Suprapubic skin (tissue), 4 donors: ENCODE data around the gene CHST11. TPM values are rescaled to one million over a fixed set of nuclear protein-coding genes. Genes with fewer than 3 reads are reported as not detected.
A peak's percentile ranks its signal among the peaks of the same experiment; 100 is the strongest.

Experiments used
- DNase-seq, 2 donors: peaks; one replicate each; pipeline ENCODE4 v3.0.0-alpha.2; 2019; ENCODE audit warnings: low spot score in 2 of 2
- H3K27ac ChIP-seq: fragments of 200-600 bp; sonication (generic); one replicate; pipeline ENCODE4 v1.5.1; 2019
- H3K27me3 ChIP-seq: fragments of 200-600 bp; sonication (generic); one replicate; pipeline ENCODE4 v1.5.1; 2019
- H3K36me3 ChIP-seq: fragments of 200-600 bp; sonication (generic); one replicate; pipeline ENCODE4 v1.5.1; 2019
- H3K4me1 ChIP-seq: fragments of 200-600 bp; sonication (generic); one replicate; pipeline ENCODE4 v1.5.1; 2019
- H3K4me3 ChIP-seq: fragments of 200-600 bp; sonication (generic); one replicate; pipeline ENCODE4 v1.5.1; 2019; ENCODE audit warnings: mild to moderate bottlenecking
- H3K9me3 ChIP-seq: fragments of 200-600 bp; sonication (generic); one replicate; pipeline ENCODE4 v1.5.1; 2019
- CTCF ChIP-seq, 2 donors: fragments of 200-600 bp in 1 of 2; fragments of 450-650 bp in 1 of 2; sonication (generic) in 1 of 2; IDR thresholded peaks; one replicate each; pipeline ENCODE4 v1.5.1; 2016 to 2019; ENCODE audit warnings: antibody characterized with exemption in 2 of 2, mild to moderate bottlenecking in 1 of 2, moderate library complexity in 1 of 2
- EP300 ChIP-seq: sonication (generic); formaldehyde crosslinking; IDR thresholded peaks from one replicate; pipeline ENCODE4 v1.6.1; 2017; ENCODE audit warnings: antibody characterized with exemption
- POLR2A ChIP-seq, 2 donors: fragments of 450-650 bp; IDR thresholded peaks; one replicate each; pipeline ENCODE4 v1.6.1; 2017; ENCODE audit warnings: antibody characterized with exemption in 2 of 2, mild to moderate bottlenecking in 2 of 2, moderate library complexity in 2 of 2
- POLR2AphosphoS5 ChIP-seq, 3 donors: sonication (generic); formaldehyde crosslinking; IDR thresholded peaks; one replicate each; pipeline ENCODE4 v1.6.1; 2017; ENCODE audit warnings: antibody characterized with exemption in 3 of 3
- WGBS: methylation state at CpG from one replicate; pipeline ENCODE4 v1.1.5; 2018; 5-methylcytosine and 5-hydroxymethylcytosine counted together
- total RNA-seq, 4 donors: library from RNA; depleted of rRNA; stranded (reverse); fragments of >200 nt; gene quantifications; one replicate each; pipeline ENCODE4 v1.1.0, GENCODE V29; 2016

CHST11 gene
- total RNA-seq, 4 donors from 2014 or later: 1.8 to 5.8 (median 3.8) TPM

- H3K27ac ChIP-seq: no peak overlapping the region
- 92% methylated on average over 5 of the region's 5 CpGs for WGBS
- H3K4me3 ChIP-seq: no peak overlapping the region
These were observed 202.3 kb downstream of the CHST11 start for GRCh38 chr12:104659058-104659457.

GRCh38 chr12:104662203-104662602 is 205.5 kb downstream of the CHST11 start:
- H3K4me1 ChIP-seq: peaks cover 8% of the 10 kb centered on the region
- TF ChIP-seq POLR2AphosphoS5 (IDR thresholded peaks at IDR 0.05): no peak
- H3K36me3 ChIP-seq: no peaks in the 10 kb centered on the region
- 78% methylated on average over 6 of the region's 6 CpGs for WGBS
- peak in 1 of 2 donors; percentile 0 for DNase-seq
- H3K27ac ChIP-seq: no peak overlapping the region
- no peak overlapping the region for H3K4me3 ChIP-seq
- H3K9me3 ChIP-seq: no peaks in the 10 kb centered on the region
- no peaks in the 10 kb centered on the region for H3K27me3 ChIP-seq

More at GRCh38 chr12:104659058-104659457, 202.3 kb downstream of the CHST11 start:
- H3K27me3 ChIP-seq: no peaks in the 10 kb centered on the region
- H3K4me1 ChIP-seq: peaks cover 8% of the 10 kb centered on the region
- DNase-seq: no peak
- no peak for TF ChIP-seq POLR2AphosphoS5 (IDR thresholded peaks at IDR 0.05)
- no peak for TF ChIP-seq CTCF (IDR thresholded peaks at IDR 0.05)
- TF ChIP-seq EP300: no peak
- no peak for TF ChIP-seq POLR2A (IDR thresholded peaks at IDR 0.05)
- H3K36me3 ChIP-seq: no peaks in the 10 kb centered on the region
- H3K9me3 ChIP-seq: no peaks in the 10 kb centered on the region

GRCh38 chr12:104662908-104663307 is 206.2 kb downstream of the CHST11 start:
- H3K36me3 ChIP-seq: no peaks in the 10 kb centered on the region
- H3K4me1 ChIP-seq: peaks cover 11% of the 10 kb centered on the region
- 91% methylated on average over 9 of the region's 9 CpGs for WGBS
- no peak for TF ChIP-seq POLR2A (IDR thresholded peaks at IDR 0.05)
- TF ChIP-seq POLR2AphosphoS5 (IDR thresholded peaks at IDR 0.05): no peak
- no peak for TF ChIP-seq CTCF (IDR thresholded peaks at IDR 0.05)
- no peak for TF ChIP-seq EP300
- no peak overlapping the region for H3K4me3 ChIP-seq
- no peaks in the 10 kb centered on the region for H3K27me3 ChIP-seq
- H3K9me3 ChIP-seq: no peaks in the 10 kb centered on the region
- DNase-seq: peak in 1 of 2 donors; percentile 65
- H3K27ac ChIP-seq: no peak overlapping the region

GRCh38 chr12:104664351-104664750 is 207.6 kb downstream of the CHST11 start:
- Histone ChIP-seq H3K4me3 (no peak overlapping the region), H3K27me3 (no peaks in the 10 kb centered on the region), H3K4me1 (peaks cover 25% of the 10 kb centered on the region), H3K9me3 (no peaks in the 10 kb centered on the region), H3K27ac (no peak overlapping the region), H3K36me3 (no peaks in the 10 kb centered on the region)
- WGBS: 76% methylated on average over 3 of the region's 3 CpGs
- no peak for DNase-seq
- no peak for TF ChIP-seq EP300
- no peak for TF ChIP-seq POLR2AphosphoS5 (IDR thresholded peaks at IDR 0.05)
- TF ChIP-seq CTCF (IDR thresholded peaks at IDR 0.05): no peak
- no peak for TF ChIP-seq POLR2A (IDR thresholded peaks at IDR 0.05)

GRCh38 chr12:104665296-104665695 is 208.5 kb downstream of the CHST11 start:
- H3K36me3 ChIP-seq: no peaks in the 10 kb centered on the region
- no peak for DNase-seq
- 76% methylated on average over 4 of the region's 4 CpGs for WGBS
- H3K4me3 ChIP-seq: no peak overlapping the region
- no peaks in the 10 kb centered on the region for H3K9me3 ChIP-seq
- no peaks in the 10 kb centered on the region for H3K27me3 ChIP-seq
- peaks cover 35% of the 10 kb centered on the region for H3K4me1 ChIP-seq
- no peak for TF ChIP-seq POLR2A (IDR thresholded peaks at IDR 0.05)
- TF ChIP-seq POLR2AphosphoS5 (IDR thresholded peaks at IDR 0.05): no peak
- TF ChIP-seq EP300: no peak
- TF ChIP-seq CTCF (IDR thresholded peaks at IDR 0.05): no peak
- H3K27ac ChIP-seq: no peak overlapping the region

GRCh38 chr12:104667139-104667538 is 210.4 kb downstream of the CHST11 start:
- H3K36me3 ChIP-seq: no peaks in the 10 kb centered on the region
- no peak overlapping the region for H3K4me3 ChIP-seq
- WGBS: 45% methylated on average over 7 of the region's 7 CpGs
- H3K4me1 ChIP-seq: peaks cover 53% of the 10 kb centered on the region
- H3K9me3 ChIP-seq: no peaks in the 10 kb centered on the region
- H3K27me3 ChIP-seq: no peaks in the 10 kb centered on the region
- H3K27ac ChIP-seq: no peak overlapping the region
- TF ChIP-seq CTCF (IDR thresholded peaks at IDR 0.05): no peak
- TF ChIP-seq POLR2AphosphoS5 (IDR thresholded peaks at IDR 0.05): peak in 1 of 3 donors; percentile 50
- TF ChIP-seq EP300: no peak
- no peak for TF ChIP-seq POLR2A (IDR thresholded peaks at IDR 0.05)
- no peak for DNase-seq
